OCI-LY3 (cell line): ENCODE measurements around the gene NEURL2.

Experiments used
- EZH2phosphoT487 ChIP-seq: fragments of 200-600 bp; shearing (Covaris generic); IDR thresholded peaks from 2 replicates; pipeline ENCODE4 v1.6.1; 2018; ENCODE audit warnings: antibody characterized with exemption, mixed run types, low read depth
- TF ChIP-seq, protein P1 (sequence below): fragments of 200-600, 300-600 bp; sonication (generic); IDR thresholded peaks from 2 replicates; pipeline ENCODE4 v1.5.1; 2014; ENCODE audit warnings: antibody characterized with exemption, low read length, low read depth

DNA sequence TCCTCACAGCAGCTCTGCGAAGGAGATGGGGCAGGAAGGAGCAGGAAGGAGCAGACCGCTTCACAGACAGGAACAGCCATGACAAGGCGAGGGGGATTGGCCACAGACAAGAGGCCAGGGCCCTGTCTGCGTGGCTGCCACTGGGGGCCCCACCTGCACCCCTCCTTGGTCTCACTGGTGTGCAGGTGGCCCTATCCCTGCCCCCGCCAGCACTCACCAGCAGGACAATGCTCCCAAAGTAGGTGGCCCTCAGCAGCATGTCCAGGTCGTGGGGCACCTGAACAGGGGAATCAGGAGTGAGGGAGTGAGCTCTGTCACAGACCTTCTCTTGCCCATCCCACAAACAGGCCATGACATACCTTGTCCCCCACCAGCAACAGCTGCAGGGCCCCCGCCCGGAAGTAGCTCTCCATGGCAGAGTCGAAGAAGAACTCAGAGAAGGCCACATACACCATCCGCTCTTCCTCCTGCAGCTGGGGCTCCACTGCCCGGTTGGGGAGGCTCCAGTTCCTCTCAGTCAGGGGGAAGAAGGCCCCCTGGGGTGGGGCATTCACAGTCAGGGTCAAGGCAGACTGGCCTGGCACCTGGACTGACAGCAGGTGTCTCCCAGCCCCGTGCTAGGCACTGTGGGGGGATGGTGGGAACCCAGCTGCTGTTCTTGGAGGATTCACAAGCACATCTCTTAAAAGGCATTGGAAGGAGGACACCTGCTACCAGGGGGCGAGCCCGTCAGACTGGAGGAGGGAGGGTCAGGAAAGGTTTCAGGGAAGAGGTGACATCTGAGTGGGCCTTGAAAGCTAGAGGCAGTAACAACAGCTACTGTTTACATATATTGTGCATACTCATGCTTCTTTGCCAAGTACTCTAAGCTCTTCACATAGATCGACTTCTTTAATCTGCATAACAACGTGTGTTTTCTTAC, 13.8 kb upstream of the NEURL2 start:
- TF ChIP-seq, protein P1, sequence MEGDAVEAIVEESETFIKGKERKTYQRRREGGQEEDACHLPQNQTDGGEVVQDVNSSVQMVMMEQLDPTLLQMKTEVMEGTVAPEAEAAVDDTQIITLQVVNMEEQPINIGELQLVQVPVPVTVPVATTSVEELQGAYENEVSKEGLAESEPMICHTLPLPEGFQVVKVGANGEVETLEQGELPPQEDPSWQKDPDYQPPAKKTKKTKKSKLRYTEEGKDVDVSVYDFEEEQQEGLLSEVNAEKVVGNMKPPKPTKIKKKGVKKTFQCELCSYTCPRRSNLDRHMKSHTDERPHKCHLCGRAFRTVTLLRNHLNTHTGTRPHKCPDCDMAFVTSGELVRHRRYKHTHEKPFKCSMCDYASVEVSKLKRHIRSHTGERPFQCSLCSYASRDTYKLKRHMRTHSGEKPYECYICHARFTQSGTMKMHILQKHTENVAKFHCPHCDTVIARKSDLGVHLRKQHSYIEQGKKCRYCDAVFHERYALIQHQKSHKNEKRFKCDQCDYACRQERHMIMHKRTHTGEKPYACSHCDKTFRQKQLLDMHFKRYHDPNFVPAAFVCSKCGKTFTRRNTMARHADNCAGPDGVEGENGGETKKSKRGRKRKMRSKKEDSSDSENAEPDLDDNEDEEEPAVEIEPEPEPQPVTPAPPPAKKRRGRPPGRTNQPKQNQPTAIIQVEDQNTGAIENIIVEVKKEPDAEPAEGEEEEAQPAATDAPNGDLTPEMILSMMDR = no peak
- TF ChIP-seq EZH2phosphoT487 = no peak
